ENCODE data around the gene KCNJ2. TPM values are rescaled to one million over a fixed set of nuclear protein-coding genes. Genes with fewer than 3 reads are reported as not detected.

Gene KCNJ2
- total and polyA plus RNA-seq, 2 donors (not counting 1 experiment from before 2014, with no cell fraction given): not detected

- TF ChIP-seq CTCF (IDR thresholded peaks at IDR 0.05) (no peak), EZH2 (IDR thresholded peaks at IDR 0.05; ENCODE audit: borderline replicate concordance, insufficient read depth, low read depth, low read length, poor library complexity, severe bottlenecking) (no peak)
- ChIA-PET CTCF (no interaction called here), POLR2A (no interaction called here)
- Mint-ChIP-seq H3K4me1 (no peaks in the 10 kb centered on the region), H3K27ac (no peak overlapping the region), H3K4me3 (no peak overlapping the region), H3K9me3 (ENCODE audit: insufficient read depth) (no peaks in the 10 kb centered on the region), H3K27me3 (no peaks in the 10 kb centered on the region)
- intact Hi-C loops (cut with micrococcal nuclease): no loop called here
- no peak for DNase-seq
- H3K27me3 ChIP-seq (replicated peaks in 1 of 4; ENCODE audit: control extremely low read depth in 1 of 4, control insufficient read depth in 3 of 4, insufficient read depth in 4 of 4, low read length in 3 of 4): no peaks in the 10 kb centered on the region
- H3K27ac ChIP-seq (ENCODE audit: low read length in 2 of 2): no peak overlapping the region
- no peaks in the 10 kb centered on the region for H4K20me1 ChIP-seq (ENCODE audit: control insufficient read depth, insufficient read depth, low read length, poor library complexity, severe bottlenecking)
- no peak overlapping the region for H3K9ac ChIP-seq (ENCODE audit: low read length)
- WGBS (ENCODE audit: insufficient coverage): 80% methylated on average over 1 of the region's 6 CpGs
- H3K36me3 ChIP-seq (replicated peaks in 1 of 2; ENCODE audit: control extremely low read depth in 1 of 2, control insufficient read depth in 1 of 2, extremely low read depth in 1 of 2, insufficient read depth in 2 of 2, low read length in 1 of 2): no peaks in the 10 kb centered on the region
- no peak overlapping the region for H3K4me2 ChIP-seq (replicated peaks; ENCODE audit: low read depth, low read length, poor library complexity, severe bottlenecking)
- no peaks in the 10 kb centered on the region for H3K79me2 ChIP-seq (ENCODE audit: control insufficient read depth, insufficient read depth, low read length)
- H3K4me1 ChIP-seq (ENCODE audit: control insufficient read depth in 2 of 2, insufficient read depth in 2 of 2, low read length in 2 of 2): no peaks in the 10 kb centered on the region
- no peak overlapping the region for H2AFZ ChIP-seq (ENCODE audit: insufficient read depth, low read depth, low read length, poor library complexity, severe bottlenecking)
- H3K9me3 ChIP-seq (ENCODE audit: control extremely low read depth in 1 of 3, control insufficient read depth in 2 of 3, insufficient read depth in 1 of 3, low read length in 2 of 3): no peaks in the 10 kb centered on the region
- no peak for ATAC-seq (ENCODE audit: low read depth)
- no peak overlapping the region for H3K4me3 ChIP-seq (ENCODE audit: control extremely low read depth in 1 of 5, extremely low read depth in 1 of 5, insufficient read depth in 1 of 5, low read depth in 2 of 5, low read length in 4 of 5)
Measured at GRCh38 chr17:70201872-70202419, 32.6 kb downstream of the KCNJ2 start.

GRCh38 chr17:70202840-70203239 is 33.5 kb downstream of the KCNJ2 start:
- Mint-ChIP-seq H3K27me3 (no peaks in the 10 kb centered on the region), H3K9me3 (ENCODE audit: insufficient read depth) (no peaks in the 10 kb centered on the region), H3K4me1 (no peaks in the 10 kb centered on the region), H3K27ac (no peak overlapping the region), H3K4me3 (no peak overlapping the region)
- no peak overlapping the region for H3K9ac ChIP-seq (ENCODE audit: low read length)
- no peaks in the 10 kb centered on the region for H3K9me3 ChIP-seq (ENCODE audit: control extremely low read depth in 1 of 3, control insufficient read depth in 2 of 3, insufficient read depth in 1 of 3, low read length in 2 of 3)
- no peaks in the 10 kb centered on the region for H3K4me1 ChIP-seq (ENCODE audit: control insufficient read depth in 2 of 2, insufficient read depth in 2 of 2, low read length in 2 of 2)
- intact Hi-C loops (cut with micrococcal nuclease): no loop called here
- no peaks in the 10 kb centered on the region for H3K27me3 ChIP-seq (replicated peaks in 1 of 4; ENCODE audit: control extremely low read depth in 1 of 4, control insufficient read depth in 3 of 4, insufficient read depth in 4 of 4, low read length in 3 of 4)
- H3K4me2 ChIP-seq (replicated peaks; ENCODE audit: low read depth, low read length, poor library complexity, severe bottlenecking): no peak overlapping the region
- H3K79me2 ChIP-seq (ENCODE audit: control insufficient read depth, insufficient read depth, low read length): no peaks in the 10 kb centered on the region
- H4K20me1 ChIP-seq (ENCODE audit: control insufficient read depth, insufficient read depth, low read length, poor library complexity, severe bottlenecking): no peaks in the 10 kb centered on the region
- ChIA-PET CTCF (no interaction called here), POLR2A (no interaction called here)
- no peak overlapping the region for H3K4me3 ChIP-seq (ENCODE audit: control extremely low read depth in 1 of 5, extremely low read depth in 1 of 5, insufficient read depth in 1 of 5, low read depth in 2 of 5, low read length in 4 of 5)
- no peak overlapping the region for H3K27ac ChIP-seq (ENCODE audit: low read length in 2 of 2)
- TF ChIP-seq CTCF (IDR thresholded peaks at IDR 0.05) (no peak), EZH2 (IDR thresholded peaks at IDR 0.05; ENCODE audit: borderline replicate concordance, insufficient read depth, low read depth, low read length, poor library complexity, severe bottlenecking) (no peak)
- WGBS (ENCODE audit: insufficient coverage): no CpG with 5 or more reads among the region's 2 CpGs
- no peak overlapping the region for H2AFZ ChIP-seq (ENCODE audit: insufficient read depth, low read depth, low read length, poor library complexity, severe bottlenecking)
- DNase-seq (no peak), ATAC-seq (ENCODE audit: low read depth) (no peak)
- H3K36me3 ChIP-seq (replicated peaks in 1 of 2; ENCODE audit: control extremely low read depth in 1 of 2, control insufficient read depth in 1 of 2, extremely low read depth in 1 of 2, insufficient read depth in 2 of 2, low read length in 1 of 2): no peaks in the 10 kb centered on the region
